Daoy (cell line): ENCODE data around the gene PRAC1. TPM values are rescaled to one million over a fixed set of nuclear protein-coding genes. Genes with fewer than 3 reads are reported as not detected.
"Not testable (repeated sequence)": the region's sequence is repeated elsewhere in the genome, so short reads cannot be mapped to it uniquely, and the experiment has no call there.

ENCODE experiments used
- DNase-seq: peaks from one replicate; pipeline ENCODE4 v3.0.0-alpha.2; 2015; ENCODE audit warnings: low read depth
- total RNA-seq: library from RNA; depleted of rRNA; stranded (reverse); fragments of >200 nt; shearing (Covaris generic); gene quantifications from 2 replicates; pipeline ENCODE4 v1.2.3, GENCODE V29; 2014

Gene PRAC1
- total RNA-seq, 1 experiment from 2014 or later, result not detected

DNA sequence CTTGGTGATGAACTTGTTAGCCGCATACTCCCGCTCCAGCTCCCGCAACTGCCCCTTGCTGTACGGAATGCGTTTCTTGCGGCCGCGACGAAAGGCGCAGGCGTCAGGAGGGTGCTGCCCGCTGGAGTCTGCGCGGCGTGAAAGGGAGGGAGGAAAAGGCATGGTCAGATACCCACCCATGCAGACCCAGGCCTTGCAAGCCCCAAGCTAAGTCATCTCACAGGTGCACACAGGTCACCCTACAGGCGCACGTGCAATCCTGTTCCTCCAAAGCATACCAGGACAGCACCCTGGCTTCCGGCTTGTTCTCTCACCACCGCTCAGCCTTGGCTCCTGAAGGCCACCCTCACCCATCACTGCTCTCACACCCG lies 4.6 kb upstream of the PRAC1 start:
- DNase-seq, result no peak

DNA sequence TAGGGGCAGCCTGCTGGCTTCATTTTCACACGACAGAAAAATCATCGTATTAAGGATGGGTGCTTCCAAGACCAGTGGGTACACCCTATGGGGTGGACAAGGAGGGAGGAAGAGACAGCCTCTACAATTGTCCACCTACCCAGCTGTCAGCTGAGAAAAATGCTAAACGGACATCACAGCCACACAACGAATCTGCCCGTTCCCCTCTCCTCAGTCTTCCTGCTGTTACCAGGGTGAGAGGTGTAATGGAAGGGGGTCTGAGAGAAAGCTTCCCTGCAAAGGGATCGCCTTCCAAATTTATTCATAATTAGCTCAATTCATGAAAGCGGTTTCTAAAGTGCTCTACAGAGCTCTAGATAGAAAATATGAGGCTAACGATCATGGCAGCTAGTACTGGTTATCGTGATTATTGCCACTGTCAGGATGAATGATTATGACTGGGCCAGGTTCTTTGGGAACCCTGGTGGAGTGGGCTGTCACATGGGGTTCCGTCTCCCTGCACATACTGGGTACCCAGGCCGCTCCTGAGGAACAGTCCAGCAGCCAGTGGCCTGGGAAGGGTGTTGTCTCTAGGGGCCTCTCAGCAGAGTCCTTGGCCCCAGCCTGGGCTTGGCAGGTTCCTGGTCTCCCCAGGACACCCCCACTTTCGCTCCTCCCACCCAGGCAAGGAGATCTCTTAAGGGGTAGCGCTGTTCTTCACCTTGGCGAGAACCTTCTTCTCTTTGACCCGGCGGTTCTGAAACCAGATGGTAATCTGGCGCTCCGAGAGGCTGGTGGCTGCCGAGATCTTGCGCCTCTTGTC lies 4.0 kb upstream of the PRAC1 start:
- DNase-seq, result no peak

DNA sequence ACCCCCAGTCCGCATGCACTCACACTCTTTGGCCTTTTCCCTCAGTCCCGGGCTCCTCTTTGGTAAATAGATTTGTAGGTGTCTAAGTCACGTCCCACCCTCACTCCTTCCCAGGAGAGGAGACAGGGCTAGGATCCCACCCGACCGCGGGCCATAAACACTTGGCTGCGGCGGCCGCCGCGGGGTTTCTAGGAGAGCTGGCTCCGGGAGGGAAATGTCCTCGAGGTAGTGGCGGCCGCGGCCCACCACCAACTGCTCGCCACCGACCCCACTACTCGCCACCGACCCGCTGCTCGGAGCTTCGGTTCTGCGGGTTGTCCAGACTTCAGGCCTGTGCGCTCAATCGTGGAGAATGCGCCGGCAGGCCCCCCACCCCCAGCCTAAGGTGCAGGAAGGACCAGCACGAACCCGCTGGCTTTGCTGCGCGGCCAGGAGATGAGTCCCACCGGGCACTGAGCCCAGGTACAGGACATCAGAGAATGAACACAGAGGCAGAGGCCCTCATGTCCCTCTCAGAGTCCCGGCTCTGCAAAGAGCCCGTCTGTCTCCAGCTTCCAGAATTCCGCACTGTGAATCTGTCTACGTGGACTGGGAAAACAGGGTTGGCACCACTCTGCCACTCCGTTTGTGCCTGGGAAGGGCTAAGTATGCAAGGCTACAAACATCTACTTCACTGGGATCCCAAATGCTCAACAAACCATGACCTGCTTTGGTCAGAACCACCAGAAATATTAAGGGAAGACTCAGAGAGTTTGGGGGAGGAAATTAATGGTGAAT lies 3.2 kb upstream of the PRAC1 start:
- DNase-seq, result no peak

DNA sequence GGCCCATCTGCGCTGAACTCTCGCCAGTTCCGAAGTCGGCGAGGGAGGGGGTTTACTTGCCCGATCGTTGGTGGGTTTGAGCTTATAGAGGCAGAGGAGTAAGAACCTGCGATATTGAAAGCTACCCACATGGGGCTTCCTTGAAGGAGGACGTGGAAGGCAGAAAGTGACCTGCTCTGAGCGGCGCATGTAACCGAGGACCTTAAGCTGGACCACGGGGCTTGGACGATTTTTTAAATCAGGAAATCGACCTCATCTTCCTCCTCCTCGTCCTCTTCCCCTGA lies 2.6 kb upstream of the PRAC1 start:
- no peak for DNase-seq

DNA sequence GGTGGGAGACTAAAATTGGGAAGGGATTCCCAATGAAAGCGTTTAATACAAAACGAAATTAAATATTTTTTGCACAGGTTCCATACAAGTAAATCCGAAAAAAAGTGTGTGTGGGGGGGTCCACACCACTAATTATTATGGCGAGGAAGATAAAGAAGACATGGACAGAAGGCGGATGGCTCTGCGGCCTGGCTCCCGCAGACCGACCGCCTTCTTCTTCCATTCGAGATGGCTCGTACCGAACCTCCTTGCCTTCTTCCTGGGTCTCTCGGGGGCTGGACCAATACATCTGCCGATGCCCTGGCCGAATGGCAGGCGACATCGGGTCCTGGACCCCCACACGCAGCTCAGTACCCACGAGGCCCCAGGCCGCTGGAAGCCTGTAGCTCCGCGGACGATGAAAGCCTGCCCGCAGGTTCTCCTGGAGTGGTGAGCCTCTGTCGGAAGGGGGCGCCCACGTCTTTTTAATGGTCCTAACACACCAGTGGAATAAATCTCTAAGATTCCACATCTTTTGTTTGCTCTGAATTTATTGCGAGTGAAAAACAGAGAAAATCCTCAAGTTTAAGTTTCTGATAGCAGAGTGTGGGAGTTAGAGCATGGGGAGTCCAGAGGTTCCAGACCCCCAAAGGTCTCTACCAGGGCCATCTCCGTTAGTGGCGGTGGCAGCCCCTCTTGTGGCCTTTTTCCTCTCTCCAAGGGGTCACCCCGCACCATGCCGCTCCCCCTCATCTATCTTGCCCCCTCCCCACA lies 2.1 kb upstream of the PRAC1 start:
- DNase-seq, result peak; percentile 67

DNA sequence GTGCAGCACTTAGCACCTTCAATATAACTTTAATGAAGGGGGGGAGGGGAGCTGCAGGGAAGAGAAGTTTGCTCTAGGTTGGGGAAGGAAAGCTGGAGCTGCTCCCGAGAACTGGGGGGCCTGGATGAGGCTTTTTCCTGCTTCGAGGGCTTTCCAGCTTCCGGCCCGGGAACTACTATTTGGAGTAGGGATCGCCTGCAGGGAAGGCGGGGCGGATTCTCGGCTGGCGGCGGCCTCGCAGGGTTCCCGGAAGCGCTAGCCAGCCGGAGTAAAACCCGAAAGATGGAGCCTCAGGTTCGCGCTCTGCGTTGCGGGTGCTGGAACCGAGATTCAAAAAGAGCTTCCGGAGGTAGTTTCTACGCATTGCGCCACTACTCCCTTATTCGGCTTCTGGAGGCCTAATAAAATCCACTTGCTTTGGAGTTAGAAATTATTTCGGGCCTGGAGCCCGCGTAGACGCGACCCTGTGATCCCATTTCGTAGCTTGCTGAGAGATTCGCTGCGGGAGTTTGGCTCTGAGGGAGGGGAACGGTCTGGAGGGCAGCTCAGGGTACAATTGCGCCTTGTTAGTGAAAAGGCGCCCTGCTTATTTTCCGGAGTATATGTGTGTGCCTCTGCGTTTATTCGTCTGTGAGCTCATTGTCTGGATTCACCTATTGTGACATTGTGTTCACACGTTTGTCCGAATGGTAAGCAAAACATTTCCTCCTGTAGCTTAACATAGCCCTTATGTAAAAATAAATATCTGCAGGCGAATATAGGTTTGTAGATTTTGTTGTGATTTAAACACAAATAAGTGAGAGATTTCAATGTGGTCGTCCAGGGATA lies 1.3 kb upstream of the PRAC1 start:
- peak; percentile 35 for DNase-seq

DNA sequence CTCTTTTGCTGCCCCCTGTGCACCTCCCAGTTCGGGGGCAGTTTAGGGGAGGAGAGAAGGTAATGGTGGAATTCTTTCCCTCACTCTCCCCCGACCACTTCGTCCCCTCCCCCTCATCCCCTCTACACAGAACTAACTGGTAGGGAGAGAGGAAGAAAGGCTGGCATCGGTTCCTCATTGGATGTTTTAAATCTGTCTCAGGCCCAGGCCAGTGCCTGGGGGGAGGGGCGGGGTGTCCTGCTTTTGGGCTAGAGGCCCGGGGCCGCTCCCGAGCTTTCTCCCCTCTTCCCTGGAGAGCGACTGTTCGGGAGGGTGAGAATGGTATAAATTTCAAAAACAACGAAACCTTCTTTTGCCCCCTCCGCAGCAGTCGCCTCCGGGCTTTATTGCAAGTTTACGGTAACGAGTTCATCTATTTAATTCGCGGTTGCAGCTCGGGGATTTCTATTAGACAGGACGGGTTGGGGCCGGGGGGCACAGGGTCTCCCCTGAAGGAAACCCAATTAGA lies 651 bp upstream of the PRAC1 start, which contains the start of gene PRAC2:
TSS of gene PRAC2 (plus strand) at position 271 of the 508 bp plus-strand sequence. CDS start 1,226 bp downstream, outside the sequence.
- no peak for DNase-seq

DNA sequence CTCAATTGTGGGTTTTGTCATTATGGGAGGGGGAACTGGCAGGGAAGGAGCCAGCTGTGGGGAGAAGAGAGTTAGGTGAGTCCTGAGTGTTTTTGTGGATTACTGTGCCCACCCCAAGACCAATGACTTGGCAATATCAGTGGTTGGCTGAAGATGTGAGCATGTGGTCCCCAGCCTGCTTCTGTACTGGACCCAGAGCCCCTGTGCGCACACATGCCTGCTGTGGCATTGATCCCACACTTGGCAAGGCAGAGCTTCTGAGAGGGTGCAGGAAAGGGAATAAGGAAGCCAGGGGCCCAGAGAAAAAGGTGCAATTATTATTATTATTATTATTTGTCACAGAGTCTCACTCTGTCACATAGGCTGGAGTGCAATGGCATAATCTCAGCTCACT lies 1.3 kb downstream of the PRAC1 start:
- DNase-seq, result no peak

DNA sequence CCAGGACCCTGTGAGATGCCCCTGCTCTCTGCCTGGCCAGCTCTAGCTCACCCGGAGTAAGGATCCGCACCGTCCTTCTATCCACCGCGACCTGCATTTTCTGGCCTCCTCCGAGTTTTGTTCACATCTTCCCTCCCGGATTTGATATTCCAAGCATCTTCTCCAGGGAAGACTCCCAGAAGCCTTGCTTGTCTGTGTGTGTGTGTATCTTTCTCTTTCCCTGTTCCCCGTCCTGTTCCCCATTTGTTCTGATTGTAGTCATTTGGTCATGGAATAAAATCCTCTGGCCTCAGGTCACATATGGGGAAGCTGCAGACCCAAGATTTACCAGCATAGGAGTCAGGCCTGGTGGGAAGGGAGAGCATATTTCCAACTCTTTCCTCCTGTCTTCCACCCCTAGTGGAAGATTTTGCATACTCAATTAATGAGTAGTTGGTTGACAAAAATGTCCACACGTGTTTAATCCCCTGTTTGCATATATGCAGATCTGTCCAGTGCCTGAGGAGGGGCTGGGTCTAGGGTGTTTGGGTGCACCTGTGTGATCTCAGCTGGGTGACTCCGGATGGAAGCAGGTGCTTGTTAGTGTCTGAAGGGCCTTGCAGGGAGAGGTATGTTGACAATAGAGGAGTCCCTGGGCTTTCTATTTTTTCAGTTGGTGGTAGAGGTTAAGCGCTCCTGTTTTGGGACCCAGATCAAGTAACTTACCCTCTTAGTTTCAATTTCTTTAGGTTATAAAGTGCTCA lies 1.9 kb downstream of the PRAC1 start:
- DNase-seq, result no peak

DNA sequence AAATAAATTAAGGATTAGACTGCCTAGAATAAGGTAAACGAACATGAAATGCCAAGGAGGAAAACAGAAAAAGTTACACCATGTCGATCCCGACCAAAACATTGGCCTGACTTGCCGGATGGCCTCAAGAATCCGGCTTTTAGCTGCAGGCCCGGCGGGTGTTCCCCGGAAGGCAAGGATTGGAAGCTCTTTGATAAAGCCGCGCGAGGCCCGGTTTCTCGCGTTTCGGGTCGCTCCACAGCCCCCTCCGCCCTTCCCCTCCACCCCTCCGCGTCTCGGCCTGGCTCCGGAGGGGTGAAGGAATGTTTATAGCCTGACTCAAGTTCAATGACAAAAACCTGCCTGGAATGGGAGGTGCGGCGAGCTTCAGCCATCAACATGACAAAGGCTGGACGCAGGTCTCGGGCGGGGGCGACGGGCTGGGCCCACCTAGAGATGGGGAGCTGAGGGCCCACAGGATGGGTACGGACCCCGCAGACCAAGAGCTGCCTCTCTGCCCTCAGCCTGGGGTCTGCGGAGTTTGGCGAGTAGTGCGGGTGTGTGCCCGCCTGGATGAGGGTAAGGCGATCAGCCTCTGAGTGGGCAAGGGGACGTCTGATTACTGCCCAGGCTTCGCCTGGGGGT lies 2.6 kb downstream of the PRAC1 start:
- no peak for DNase-seq

DNA sequence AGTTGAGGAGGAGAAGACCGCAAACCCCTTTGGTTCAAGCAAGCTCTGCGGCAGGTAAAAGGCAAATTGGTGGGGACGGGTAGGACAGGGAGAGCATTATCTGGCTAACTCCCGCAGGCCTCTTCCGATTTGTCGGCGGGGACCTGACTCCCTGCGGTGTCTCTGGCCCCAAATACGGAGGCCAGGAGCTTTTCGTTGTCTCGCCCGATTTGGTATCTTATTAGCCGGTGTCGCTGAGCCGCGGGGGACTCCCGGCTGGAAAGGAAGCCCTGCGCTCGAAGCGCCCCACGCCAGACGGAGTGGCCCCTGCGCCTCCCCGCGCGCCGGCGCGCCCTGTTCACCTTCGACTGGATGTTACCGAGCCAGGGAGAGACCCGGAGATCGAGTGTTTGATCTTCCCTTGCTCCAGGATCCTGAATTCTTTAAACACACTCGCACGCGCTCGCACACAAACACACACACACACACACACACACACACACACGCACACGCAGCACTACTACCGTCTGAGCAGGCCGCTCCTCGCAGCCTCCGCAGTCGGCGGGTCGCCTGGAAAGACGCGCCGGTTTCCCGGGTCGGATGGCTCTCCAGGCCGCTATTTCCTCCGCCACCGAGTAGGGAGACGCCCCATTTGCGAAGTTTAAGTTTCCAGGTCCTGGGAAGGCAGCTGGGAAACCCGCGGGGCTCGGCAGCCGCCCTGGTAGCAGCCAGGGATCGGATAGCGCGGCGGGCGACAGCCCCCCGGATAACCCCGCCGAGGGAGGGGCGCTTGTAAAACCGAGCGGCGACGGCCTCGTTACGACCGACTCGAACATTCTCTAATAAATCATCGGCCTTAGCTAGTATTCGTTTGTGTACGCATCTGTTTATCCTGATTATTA lies 3.3 kb downstream of the PRAC1 start:
- no peak for DNase-seq

DNA sequence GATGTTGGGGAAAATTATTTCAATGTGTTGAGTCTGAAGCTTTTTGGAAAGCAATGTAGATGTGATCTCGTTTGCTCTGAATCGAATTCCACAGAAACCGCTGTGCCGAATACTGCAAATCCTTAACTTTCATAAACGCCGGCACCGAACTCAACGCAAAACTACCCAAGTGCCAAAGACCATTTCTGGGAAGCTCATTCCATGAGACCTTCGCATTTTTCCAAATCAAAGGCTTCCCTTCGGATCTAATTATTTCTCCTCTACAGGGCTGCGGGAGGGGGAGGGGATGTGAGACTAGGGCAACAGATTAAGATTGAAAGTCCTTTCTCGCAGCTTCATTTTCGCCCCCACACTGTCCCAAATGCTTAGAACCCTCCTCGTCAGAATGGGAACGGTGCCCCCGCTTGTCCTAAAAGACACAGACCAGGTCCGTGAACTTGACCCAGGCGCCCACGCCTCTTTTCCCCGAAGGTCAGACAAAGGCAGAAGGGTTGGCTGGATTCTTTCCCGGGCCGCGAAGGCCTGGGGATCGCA lies 4.0 kb downstream of the PRAC1 start:
- DNase-seq, result no peak

DNA sequence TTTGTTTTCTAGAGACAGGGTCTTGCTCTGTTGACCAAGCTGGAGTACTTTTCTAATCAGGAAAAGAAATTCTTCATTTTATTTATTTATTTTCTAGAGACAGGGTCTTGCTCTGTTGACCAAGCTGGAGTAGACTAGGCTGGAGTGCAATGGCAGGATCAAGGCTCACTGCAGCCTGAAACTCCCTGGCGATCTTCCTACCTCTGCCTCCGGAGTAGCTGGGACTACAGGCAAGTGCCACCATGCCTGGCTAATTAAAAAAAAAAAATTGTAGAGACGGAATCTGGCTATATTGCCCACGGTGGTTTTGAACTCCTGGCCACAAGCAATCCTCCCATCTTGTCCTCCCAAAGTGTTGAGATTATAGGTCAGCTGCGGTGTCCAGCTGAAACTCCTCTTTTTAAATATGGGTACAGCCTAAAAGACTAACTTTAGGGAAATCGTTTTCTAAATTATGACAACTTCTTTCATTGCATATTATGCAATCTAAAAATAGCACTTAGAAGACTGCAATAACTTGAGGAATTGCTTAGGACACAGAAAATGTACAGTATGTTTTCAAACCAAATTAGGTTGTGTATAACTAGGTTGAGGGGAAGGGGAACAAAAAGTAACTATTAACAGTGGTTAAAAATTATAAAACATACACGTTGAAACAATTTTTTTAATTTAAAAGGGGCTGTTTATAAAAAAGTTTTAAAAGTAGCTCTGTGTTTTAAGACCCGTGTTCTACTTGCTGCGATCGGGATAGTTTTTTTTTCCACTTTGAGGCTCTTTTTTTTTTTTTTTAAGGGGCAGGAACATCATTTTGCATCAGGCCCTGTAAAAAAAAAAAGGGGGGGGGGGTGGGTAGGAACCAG lies 4.7 kb downstream of the PRAC1 start:
- no peak for DNase-seq

DNA sequence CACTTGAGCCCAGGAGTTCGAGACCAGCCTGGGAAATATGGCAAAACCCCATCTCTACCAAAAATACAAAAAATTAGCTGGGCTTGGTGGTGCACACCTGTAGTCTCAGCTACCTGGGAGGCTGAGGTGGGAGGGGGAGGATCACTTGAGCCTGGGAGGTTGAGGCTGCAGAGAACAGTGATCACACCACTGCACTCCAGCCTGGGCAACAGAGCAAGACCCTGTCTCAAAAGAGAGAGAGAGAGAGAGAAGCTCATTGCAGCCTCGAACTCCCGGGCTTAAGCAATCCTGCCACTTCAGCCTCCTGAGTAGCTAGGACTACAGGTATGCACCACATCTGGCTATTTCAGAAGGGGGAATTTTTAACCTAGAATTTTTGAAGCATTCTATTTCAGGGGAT lies 5.8 kb downstream of the PRAC1 start:
- DNase-seq, result not testable (repeated sequence)

DNA sequence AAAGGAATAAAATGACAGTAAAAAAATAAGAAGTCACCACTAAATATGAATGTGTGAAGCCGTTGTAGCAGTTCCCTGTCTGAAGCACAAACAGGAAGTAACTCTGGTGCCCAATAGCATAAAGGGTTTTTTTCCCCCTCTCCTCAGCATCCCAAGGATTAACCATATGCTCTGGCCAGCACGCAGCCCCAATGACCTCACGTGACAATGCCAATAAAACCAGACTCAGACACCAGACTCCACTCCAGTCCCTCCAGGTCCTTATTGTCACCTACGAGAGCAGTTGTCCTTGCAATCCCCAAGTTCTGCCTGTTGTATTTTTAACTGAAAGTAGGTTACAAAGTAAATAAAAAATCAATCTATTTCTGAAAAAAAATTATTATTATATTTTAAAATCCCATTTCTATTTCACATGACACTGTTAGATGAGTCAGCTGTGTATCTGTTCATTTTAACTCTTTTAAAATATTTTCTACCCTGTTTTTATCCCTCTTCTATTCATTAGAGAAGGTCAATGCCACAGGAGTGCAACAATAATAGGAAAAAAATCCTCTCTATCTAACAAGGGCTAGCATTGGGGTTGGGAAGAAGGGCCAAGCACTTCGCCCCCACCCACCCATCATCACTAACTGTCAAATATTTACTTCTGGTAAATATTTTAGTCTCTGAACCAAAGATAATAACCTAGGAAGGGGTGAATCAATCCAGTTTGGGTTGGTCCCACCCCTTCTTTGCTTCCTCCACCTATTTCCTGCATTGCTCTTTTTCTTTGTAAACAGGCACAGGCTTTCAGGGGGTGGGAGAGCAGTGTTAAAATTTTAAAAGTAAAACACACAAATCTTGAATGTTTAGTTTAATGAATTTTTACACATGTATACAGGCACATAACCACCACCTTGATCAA lies 6.6 kb downstream of the PRAC1 start:
- DNase-seq, result no peak

DNA sequence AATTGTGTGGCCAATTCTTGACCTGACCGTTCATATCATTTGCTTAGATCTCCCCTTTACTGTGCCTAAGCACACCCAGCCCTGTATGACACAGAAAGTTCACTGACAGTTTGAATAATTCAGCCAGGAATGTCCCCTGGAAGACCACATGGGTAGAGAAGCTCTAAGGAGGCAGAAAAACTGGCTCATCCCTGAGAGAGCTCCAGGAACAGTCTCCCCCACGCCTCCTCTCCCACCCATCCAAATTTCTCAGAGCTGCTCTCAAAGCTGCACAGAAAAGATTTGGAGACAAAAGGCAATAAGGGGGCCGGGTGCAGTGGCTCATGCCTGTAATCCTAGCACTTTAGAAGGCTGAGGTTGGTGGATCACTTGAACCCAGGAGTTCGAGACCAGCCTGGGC lies 11.2 kb downstream of the PRAC1 start:
- no peak for DNase-seq
